Urothelium cell line (cell line): ENCODE results near the gene GPR137.
"Not testable (repeated sequence)": the region's sequence is repeated elsewhere in the genome, so short reads cannot be mapped to it uniquely, and the experiment has no call there.

Source experiments
- DNase-seq: peaks from one replicate; pipeline ENCODE4 v3.0.0; 2011; ENCODE audit warnings: low spot score, mixed read lengths
- FAIRE-seq: peaks from 2 replicates; lab custom pipeline; 2011; peaks lifted over from hg19 to GRCh38; lab: Jason Lieb, UNC

Gene GPR137

DNA sequence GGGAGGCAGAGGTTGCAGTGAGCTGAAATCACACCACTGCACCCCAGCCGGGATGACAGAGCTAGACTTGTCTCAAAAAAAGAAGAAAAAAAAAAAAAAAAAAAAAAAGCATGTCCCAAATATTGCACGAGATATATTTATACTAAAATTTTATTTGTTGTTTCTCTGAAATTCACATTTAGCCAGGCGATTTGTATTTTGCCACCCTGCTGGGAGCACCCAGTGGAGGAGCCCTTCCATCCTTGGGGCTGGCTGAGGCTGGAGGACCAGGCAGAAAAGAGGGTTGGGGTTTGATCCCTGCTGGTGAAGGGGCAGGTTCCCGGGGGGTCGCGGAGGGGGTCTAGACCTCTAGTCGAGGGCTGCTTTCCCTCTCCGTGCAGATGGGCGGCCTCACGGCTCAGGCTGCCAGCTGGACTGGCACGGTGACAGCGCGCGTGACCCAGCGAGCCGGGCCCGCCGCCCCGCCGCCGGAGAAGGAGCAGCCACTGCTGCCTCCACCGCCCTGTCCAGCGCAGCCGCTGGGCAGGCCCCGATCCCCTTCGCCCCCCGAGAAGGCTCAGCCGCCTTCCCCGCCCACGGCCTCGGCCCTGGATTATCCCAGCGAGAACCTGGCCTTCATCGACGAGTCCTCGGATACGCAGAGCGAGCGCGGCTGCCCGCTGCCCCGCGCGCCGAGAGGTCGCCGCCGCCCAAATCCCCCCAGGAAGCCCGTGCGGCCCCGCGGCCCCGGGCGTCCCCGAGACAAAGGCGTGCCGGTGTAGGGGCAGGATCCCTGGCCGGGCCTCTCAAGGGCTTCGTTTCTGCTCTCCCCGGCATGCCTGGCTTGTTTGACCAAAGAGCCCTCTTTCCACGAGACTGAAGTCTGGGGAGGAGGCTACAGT lies 13.6 kb downstream of the GPR137 start:
- DNase-seq (no peak), FAIRE-seq (no peak)

GRCh38 chr11:64299847-64300648 lies 14.4 kb downstream of the GPR137 start, which contains the start of gene CATSPERZ:
Gene CATSPERZ (plus strand): TSS chr11:64300358. CDS start chr11:64300411, 53 bp downstream.
- DNase-seq (no peak), FAIRE-seq (no peak)

DNA sequence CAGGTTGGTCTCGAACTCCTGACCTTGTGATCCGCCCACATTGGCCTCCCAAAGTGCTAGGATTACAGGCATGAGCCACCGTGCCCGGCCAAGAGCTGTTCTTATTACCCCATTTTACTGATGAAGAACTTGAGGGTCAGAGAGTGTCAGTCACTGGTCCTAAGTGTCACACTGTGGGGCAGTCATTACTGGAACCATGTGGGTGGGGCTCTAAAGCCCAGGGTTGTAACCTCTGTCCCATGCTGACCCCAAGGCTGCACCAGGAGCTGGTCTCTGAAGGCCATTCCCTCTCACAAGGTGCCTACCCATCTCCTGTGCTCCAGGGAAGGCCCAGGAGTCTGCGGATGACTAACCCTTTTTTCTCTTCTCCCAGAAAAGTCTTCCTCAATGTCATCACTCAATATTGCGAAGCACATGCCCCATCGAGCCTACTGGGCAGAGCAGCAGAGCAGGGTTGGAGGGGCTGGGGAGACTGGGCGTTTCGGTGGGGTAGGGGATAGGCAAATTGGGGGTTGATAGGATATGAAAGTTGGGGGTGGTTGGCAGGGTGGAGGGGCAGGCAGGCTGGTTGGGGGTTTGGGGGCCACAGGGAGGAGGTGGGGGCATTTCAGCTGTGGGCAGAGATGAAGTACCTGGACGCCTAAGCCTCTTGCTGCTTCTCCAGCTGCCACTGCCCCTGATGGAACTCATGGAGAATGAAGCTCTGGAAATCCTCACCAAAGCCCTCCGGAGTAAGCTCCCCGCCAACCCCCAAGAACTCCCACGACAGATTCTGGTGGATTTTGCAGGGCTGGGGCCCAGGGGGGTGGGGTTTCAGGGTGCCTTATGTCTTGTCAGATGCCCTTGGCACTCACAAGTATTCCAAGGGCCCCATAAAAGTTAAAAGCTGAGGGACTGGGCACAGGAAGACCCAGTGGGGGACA lies 17.7 kb downstream of the GPR137 start:
- no peak for FAIRE-seq
- no peak for DNase-seq

DNA sequence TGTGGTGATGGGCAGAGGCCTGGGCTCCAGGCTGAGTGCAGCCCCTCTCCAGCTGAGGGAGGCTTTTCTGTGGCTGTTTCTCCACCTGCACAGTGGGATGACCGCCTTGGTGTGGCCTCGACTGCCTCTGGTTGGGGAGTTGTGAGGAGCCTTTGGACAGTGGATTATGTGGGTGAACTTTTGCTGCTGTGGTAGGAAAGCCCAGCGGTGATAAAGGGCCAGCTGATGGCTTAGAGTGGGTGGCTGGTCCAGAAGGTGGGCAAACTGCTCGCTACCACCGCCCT lies 18.3 kb downstream of the GPR137 start:
- no peak for FAIRE-seq
- no peak for DNase-seq

GRCh38 chr11:64304316-64305072 lies 18.8 kb downstream of the GPR137 start:
- DNase-seq (peak; percentile 87), FAIRE-seq (no peak)

DNA sequence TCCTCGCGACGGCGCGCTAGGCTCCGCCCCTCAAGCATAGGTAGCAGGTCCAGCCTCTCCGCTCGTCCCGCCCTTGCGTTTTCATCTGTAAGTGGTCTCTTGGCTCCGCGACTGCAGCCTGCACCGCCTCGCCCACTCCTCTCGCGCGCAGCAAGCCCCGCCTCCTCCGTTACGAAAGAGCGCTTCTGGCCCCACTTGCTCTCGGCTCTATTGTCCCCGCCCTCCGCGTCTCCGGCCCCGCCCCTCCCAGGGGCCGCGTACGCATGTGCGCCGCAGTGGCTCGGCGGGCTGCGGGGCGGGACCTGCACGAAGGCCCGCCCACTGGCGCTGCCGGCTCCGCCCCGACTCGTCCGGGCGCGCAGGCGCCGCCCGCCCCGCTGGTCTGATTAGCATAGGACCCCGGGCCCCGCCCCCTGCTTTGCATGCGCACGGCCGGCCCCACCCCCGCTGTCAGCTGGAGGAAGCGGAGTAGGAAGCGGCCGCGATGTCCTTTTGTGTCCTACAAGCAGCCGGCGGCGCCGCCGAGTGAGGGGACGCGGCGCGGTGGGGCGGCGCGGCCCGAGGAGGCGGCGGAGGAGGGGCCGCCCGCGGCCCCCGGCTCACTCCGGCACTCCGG lies 19.5 kb downstream of the GPR137 start, which contains the start of gene ESRRA:
Gene ESRRA, plus strand, starts transcription at position 450 of the 616 bp plus-strand sequence. CDS start 1,656 bp downstream, outside the sequence.
- peak; percentile 84 for FAIRE-seq
- DNase-seq = peak; percentile 99

GRCh38 chr11:64305691-64306562 lies 20.3 kb downstream of the GPR137 start:
- FAIRE-seq (no peak), DNase-seq (no peak)

DNA sequence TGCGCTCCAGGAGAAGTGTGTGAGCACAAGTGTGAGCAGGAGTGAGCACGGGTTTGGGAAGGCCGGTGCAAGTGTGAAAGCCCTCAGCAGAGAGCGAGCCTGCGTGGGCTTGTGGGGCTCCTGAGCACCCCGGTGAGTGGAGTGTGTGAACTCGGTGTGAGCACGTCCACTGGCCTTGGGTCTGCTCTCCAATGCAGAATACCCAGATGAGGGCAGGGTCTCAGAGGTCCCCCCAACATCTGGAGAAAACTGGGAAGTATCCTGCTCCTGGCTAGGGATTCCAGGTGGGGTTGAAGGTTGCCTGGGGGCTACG lies 20.9 kb downstream of the GPR137 start:
- DNase-seq (no peak), FAIRE-seq (no peak)

- DNase-seq (no peak), FAIRE-seq (no peak)
These were observed 21.4 kb downstream of the GPR137 start for GRCh38 chr11:64306876-64307622.

- not testable (repeated sequence) for DNase-seq, FAIRE-seq
These were observed 22.1 kb downstream of the GPR137 start for GRCh38 chr11:64307795-64308194.

DNA sequence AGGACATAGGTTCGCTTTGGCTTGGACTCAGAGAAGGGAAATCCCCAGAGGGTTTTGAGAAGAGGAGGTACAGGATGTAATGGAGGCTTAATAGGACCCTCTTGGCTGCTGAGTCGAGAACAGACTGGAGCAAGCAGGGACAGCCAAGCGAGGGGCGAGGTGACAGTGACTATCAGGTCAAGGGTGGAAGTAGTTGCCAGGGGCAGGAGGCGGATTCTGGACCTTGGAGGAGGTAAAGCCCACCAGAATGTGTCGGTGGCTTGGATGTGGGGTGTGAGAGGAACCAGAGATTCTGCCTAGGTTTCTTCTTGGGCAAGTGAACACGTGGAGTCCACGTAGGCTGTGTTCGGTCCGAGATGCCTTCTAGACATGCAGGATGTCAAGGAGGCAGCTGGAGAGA lies 27.3 kb downstream of the GPR137 start:
- DNase-seq (no peak), FAIRE-seq (no peak)

- no peak for DNase-seq
- FAIRE-seq = no peak
These were observed 28.0 kb downstream of the GPR137 start for GRCh38 chr11:64313491-64314145.

GRCh38 chr11:64314146-64314804 lies 28.6 kb downstream of the GPR137 start:
- FAIRE-seq (no peak), DNase-seq (no peak)

GRCh38 chr11:64314805-64315561 lies 29.3 kb downstream of the GPR137 start:
- no peak for FAIRE-seq

DNA sequence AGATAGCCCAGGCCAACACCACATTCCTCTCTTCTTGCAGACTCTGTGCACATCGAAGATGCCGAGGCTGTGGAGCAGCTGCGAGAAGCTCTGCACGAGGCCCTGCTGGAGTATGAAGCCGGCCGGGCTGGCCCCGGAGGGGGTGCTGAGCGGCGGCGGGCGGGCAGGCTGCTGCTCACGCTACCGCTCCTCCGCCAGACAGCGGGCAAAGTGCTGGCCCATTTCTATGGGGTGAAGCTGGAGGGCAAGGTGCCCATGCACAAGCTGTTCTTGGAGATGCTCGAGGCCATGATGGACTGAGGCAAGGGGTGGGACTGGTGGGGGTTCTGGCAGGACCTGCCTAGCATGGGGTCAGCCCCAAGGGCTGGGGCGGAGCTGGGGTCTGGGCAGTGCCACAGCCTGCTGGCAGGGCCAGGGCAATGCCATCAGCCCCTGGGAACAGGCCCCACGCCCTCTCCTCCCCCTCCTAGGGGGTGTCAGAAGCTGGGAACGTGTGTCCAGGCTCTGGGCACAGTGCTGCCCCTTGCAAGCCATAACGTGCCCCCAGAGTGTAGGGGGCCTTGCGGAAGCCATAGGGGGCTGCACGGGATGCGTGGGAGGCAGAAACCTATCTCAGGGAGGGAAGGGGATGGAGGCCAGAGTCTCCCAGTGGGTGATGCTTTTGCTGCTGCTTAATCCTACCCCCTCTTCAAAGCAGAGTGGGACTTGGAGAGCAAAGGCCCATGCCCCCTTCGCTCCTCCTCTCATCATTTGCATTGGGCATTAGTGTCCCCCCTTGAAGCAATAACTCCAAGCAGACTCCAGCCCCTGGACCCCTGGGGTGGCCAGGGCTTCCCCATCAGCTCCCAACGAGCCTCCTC lies 30.2 kb downstream of the GPR137 start:
- FAIRE-seq, DNase-seq: not testable (repeated sequence)

More at GRCh38 chr11:64314805-64315561, 29.3 kb downstream of the GPR137 start:
- no peak for DNase-seq
